HL-60 (cell line): ENCODE data around the gene SIGLEC8.
"Not testable (repeated sequence)": the region's sequence is repeated elsewhere in the genome, so short reads cannot be mapped to it uniquely, and the experiment has no call there.

ENCODE experiments used
- DNase-seq, 2 experiments: peaks; one replicate each; pipeline ENCODE4 v3.0.0-alpha.2; 2010 to 2020; ENCODE audit warnings: low read depth in 1 of 2, low spot score in 1 of 2
- H3K27ac ChIP-seq: fragments of 250-450 bp; sonication (Bioruptor Pico); replicated peaks from 2 replicates; pipeline ENCODE4 v1.5.1; 2020; ENCODE audit warnings: mild to moderate bottlenecking, moderate library complexity
- H3K27me3 ChIP-seq: fragments of 250-450 bp; sonication (Bioruptor Pico); 2 replicates; pipeline ENCODE4 v1.5.1; 2021; ENCODE audit warnings: mild to moderate bottlenecking, moderate library complexity; ENCODE audit not compliant: insufficient read depth, poor library complexity, severe bottlenecking
- H3K4me3 ChIP-seq: replicated peaks from 2 replicates; pipeline ENCODE4 v1.5.1; 2011; ENCODE audit warnings: mild to moderate bottlenecking, control low read depth, low read length; ENCODE audit not compliant: insufficient read depth
- GABPA ChIP-seq: IDR thresholded peaks from 2 replicates; pipeline ENCODE4 v1.6.1; 2012; ENCODE audit warnings: low read depth
- POLR2AphosphoS5 ChIP-seq: IDR thresholded peaks from 2 replicates; pipeline ENCODE4 v1.6.1; 2012; ENCODE audit warnings: low read depth
- SPI1 ChIP-seq: IDR thresholded peaks from 2 replicates; pipeline ENCODE4 v1.6.1; 2012; ENCODE audit warnings: low read depth, mild to moderate bottlenecking, borderline replicate concordance
- TF ChIP-seq, protein P1 (sequence below): IDR thresholded peaks from 2 replicates; pipeline ENCODE4 v1.6.1; 2012; ENCODE audit warnings: low read depth; ENCODE audit not compliant: insufficient replicate concordance
- TF ChIP-seq, protein P2 (sequence below): IDR thresholded peaks from one replicate; pipeline ENCODE4 v1.5.1; 2011; ENCODE audit warnings: low read length, control low read depth, inconsistent platforms; ENCODE audit not compliant: insufficient read depth

Gene SIGLEC8

DNA sequence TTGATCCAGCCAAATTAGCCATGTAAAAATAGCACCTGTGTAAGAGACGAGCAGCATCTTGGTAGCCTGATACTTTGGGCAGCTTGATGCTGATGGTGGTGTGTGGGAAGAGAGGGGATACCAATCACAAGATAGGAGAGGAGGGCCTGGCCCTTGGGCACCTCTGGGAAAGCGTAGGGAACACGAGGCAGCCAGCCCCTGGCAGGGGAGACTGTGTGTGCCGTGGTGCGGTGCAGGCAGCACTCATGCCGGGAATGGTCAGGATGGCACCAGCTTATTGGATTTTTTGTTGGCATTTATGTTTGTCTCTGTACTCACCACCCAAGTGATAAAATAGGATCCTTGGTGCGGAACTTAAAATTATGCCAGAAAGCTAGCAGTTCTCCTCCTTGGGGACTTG, 10.2 kb downstream of the SIGLEC8 start:
- H3K27me3 ChIP-seq, result no peaks in the 10 kb centered on the region
- TF ChIP-seq, protein P1, sequence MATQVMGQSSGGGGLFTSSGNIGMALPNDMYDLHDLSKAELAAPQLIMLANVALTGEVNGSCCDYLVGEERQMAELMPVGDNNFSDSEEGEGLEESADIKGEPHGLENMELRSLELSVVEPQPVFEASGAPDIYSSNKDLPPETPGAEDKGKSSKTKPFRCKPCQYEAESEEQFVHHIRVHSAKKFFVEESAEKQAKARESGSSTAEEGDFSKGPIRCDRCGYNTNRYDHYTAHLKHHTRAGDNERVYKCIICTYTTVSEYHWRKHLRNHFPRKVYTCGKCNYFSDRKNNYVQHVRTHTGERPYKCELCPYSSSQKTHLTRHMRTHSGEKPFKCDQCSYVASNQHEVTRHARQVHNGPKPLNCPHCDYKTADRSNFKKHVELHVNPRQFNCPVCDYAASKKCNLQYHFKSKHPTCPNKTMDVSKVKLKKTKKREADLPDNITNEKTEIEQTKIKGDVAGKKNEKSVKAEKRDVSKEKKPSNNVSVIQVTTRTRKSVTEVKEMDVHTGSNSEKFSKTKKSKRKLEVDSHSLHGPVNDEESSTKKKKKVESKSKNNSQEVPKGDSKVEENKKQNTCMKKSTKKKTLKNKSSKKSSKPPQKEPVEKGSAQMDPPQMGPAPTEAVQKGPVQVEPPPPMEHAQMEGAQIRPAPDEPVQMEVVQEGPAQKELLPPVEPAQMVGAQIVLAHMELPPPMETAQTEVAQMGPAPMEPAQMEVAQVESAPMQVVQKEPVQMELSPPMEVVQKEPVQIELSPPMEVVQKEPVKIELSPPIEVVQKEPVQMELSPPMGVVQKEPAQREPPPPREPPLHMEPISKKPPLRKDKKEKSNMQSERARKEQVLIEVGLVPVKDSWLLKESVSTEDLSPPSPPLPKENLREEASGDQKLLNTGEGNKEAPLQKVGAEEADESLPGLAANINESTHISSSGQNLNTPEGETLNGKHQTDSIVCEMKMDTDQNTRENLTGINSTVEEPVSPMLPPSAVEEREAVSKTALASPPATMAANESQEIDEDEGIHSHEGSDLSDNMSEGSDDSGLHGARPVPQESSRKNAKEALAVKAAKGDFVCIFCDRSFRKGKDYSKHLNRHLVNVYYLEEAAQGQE, result no peak
- TF ChIP-seq GABPA, result no peak
- TF ChIP-seq POLR2AphosphoS5, result no peak
- TF ChIP-seq SPI1, result no peak
- TF ChIP-seq, protein P2, sequence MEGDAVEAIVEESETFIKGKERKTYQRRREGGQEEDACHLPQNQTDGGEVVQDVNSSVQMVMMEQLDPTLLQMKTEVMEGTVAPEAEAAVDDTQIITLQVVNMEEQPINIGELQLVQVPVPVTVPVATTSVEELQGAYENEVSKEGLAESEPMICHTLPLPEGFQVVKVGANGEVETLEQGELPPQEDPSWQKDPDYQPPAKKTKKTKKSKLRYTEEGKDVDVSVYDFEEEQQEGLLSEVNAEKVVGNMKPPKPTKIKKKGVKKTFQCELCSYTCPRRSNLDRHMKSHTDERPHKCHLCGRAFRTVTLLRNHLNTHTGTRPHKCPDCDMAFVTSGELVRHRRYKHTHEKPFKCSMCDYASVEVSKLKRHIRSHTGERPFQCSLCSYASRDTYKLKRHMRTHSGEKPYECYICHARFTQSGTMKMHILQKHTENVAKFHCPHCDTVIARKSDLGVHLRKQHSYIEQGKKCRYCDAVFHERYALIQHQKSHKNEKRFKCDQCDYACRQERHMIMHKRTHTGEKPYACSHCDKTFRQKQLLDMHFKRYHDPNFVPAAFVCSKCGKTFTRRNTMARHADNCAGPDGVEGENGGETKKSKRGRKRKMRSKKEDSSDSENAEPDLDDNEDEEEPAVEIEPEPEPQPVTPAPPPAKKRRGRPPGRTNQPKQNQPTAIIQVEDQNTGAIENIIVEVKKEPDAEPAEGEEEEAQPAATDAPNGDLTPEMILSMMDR, result no peak
- DNase-seq, result no peak
- no peak overlapping the region for H3K27ac ChIP-seq
- H3K4me3 ChIP-seq, result no peak overlapping the region

DNA sequence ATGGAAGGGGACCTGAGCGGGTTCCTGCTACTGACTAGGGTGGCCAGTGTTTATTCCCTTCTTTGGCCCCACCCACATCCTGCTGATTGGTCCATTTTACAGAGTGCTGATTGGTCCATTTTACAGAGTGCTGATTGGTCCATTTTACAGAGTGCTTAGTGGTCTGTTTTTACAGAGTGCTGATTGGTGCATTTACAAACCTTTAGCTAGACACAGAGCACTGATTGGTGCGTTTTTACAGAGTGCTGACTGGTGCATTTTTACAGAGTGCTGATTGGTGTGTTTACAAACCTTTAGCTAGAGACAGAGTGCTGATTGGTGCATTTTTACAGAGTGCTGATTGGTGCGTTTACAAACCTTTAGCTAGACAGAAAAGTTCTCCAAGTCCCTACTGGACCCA, 10.7 kb downstream of the SIGLEC8 start:
- not testable (repeated sequence) for H3K4me3 ChIP-seq, H3K27ac ChIP-seq, H3K27me3 ChIP-seq, DNase-seq

DNA sequence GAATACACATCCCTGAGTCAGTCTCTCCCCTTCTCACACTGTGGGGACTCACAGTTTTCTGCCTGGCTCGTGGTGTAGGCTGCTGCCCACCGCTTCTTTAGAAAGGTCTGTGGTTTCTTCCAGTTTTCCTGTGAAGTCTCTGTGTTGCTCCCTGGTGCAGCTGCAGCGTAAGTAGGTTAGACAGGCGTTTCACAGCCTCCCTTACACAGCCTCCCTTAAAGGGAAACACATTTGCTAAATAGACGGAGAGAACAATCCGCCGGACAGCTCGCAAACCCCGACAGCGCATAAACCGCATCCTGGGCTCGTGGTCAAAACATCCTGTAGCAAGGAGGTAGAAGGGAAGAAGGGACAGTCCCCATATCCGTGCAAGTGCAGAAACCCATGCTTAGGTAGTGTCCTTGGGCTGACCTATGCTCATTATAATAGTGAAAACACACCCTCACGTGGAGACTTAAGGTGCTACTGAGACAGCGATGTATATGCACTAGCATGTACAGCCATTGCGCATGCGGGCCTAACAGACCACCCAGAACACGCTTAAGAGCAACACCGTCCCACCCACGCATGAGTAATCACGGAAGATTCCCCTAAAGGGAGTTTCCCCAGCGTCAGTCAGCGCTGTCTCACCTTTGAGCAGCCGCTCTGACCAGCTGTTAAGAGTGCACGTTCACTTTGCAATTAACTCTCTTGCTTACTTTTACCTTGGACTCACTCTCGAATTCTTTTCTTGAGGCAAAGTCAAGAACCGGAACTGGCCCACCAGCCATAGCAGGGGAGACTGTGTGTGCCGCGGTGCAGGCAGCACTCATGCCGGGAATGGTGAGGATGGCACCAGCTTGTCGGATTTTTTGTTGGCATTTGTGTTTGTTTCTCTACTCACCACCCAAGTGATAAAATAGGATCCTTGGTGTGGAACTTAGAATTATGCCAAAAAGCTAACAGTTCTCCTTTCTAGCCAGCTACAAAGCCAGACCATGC, 16.6 kb downstream of the SIGLEC8 start:
- peak overlapping the region; percentile 39 for H3K27ac ChIP-seq

DNA sequence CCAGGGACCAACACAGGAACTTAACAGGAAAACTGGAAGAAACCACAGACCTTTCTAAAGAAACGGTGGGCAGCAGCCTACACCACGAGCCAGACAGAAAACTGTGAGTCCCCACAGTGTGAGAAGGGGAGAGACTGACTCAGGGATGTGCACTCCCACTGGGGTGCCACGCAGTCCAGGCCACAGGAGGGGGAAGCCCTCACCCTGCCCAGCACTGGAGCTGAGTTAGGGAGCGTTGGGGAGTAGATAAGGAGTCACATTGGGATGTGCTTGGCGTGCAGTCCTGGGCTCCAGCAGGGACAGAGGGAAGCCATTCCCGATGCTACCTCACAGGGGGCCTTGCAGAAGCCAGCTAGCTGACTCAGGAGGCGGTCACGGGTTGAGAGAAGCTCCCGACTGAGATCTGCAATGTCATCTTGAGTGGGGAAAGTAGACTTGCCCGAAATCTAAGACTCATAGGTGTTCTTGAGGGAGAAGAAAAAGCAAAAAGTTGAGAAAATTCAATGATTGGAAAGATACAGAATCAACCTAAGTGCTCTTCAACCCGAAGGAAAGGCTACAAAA, 17.3 kb downstream of the SIGLEC8 start:
- Histone ChIP-seq H3K4me3 (no peak overlapping the region), H3K27me3 (no peaks in the 10 kb centered on the region), H3K27ac (peak overlapping the region; percentile 39)
- TF ChIP-seq GABPA, result no peak
- TF ChIP-seq, protein P1, result no peak
- no peak for TF ChIP-seq SPI1
- TF ChIP-seq, protein P2, result no peak
- no peak for TF ChIP-seq POLR2AphosphoS5
- DNase-seq, result peak in 1 of 2 experiments; percentile 28

More for the DNA sequence above, 16.6 kb downstream of the SIGLEC8 start:
- no peak overlapping the region; the same call in 1 of the 2 replicates for H3K4me3 ChIP-seq
- peak in 1 of 2 experiments; percentile 64 for DNase-seq
- TF ChIP-seq POLR2AphosphoS5, result 0 out of 2 replicates have a peak, but pooled peaks have one; percentile 13
- no peak for TF ChIP-seq SPI1
- H3K27me3 ChIP-seq, result no peaks in the 10 kb centered on the region
